ENCODE measurements around the gene BCL2L1. TPM values are rescaled to one million over a fixed set of nuclear protein-coding genes. Genes with fewer than 3 reads are reported as not detected.

Gene BCL2L1
- polyA plus RNA-seq, 1 donor from 2014 or later, result 125 TPM

- Histone ChIP-seq H3F3A (ENCODE audit: insufficient read depth, low read length, poor library complexity, severe bottlenecking) (no peaks in the 10 kb centered on the region), H3K9me3 (ENCODE audit: low read length) (no peaks in the 10 kb centered on the region), H4K20me1 (ENCODE audit: insufficient read depth) (no peaks in the 10 kb centered on the region)
Observed at GRCh38 chr20:31643522-31643921, 79.1 kb downstream of the BCL2L1 start.

GRCh38 chr20:31642837-31643236 is 79.8 kb downstream of the BCL2L1 start:
- Histone ChIP-seq H3F3A (ENCODE audit: insufficient read depth, low read length, poor library complexity, severe bottlenecking) (no peaks in the 10 kb centered on the region), H3K79me2 (replicated peaks; ENCODE audit: insufficient read depth, low read length) (no peaks in the 10 kb centered on the region), H2AFZ (ENCODE audit: low read depth, low read length) (no peak overlapping the region), H3K4me3 (ENCODE audit: low read length) (no peak overlapping the region), H3K9ac (ENCODE audit: low read length) (no peak overlapping the region), H3K27ac (ENCODE audit: low read length) (no peak overlapping the region), H4K20me1 (ENCODE audit: insufficient read depth) (no peaks in the 10 kb centered on the region), H3K36me3 (ENCODE audit: insufficient read depth, low read length) (no peaks in the 10 kb centered on the region), H3K9me2 (ENCODE audit: insufficient read depth, low read length) (no peaks in the 10 kb centered on the region), H3K4me2 (ENCODE audit: low read length) (no peak overlapping the region), H3K9me3 (ENCODE audit: low read length) (no peaks in the 10 kb centered on the region), H3K27me3 (ENCODE audit: insufficient read depth, low read depth, low read length) (no peaks in the 10 kb centered on the region)
- no peak for TF ChIP-seq SMC3 (conservative IDR thresholded peaks at IDR 0.05; ENCODE audit: poor library complexity)
- no peak for TF ChIP-seq CTCF (IDR thresholded peaks at IDR 0.05; ENCODE audit: poor library complexity, severe bottlenecking)
- TF ChIP-seq MXI1 (conservative IDR thresholded peaks at IDR 0.05; ENCODE audit: poor library complexity, severe bottlenecking), result no peak
- TF ChIP-seq REST (IDR thresholded peaks at IDR 0.05; ENCODE audit: borderline replicate concordance), result no peak
- TF ChIP-seq POLR2AphosphoS5 (IDR thresholded peaks at IDR 0.05), result no peak

More at GRCh38 chr20:31643522-31643921, 79.1 kb downstream of the BCL2L1 start:
- Histone ChIP-seq H3K9ac (ENCODE audit: low read length) (no peak overlapping the region), H3K9me2 (ENCODE audit: insufficient read depth, low read length) (no peaks in the 10 kb centered on the region), H3K36me3 (ENCODE audit: insufficient read depth, low read length) (no peaks in the 10 kb centered on the region), H3K4me2 (ENCODE audit: low read length) (no peak overlapping the region), H3K4me3 (ENCODE audit: low read length) (no peak overlapping the region), H3K27me3 (ENCODE audit: insufficient read depth, low read depth, low read length) (no peaks in the 10 kb centered on the region), H3K79me2 (replicated peaks; ENCODE audit: insufficient read depth, low read length) (no peaks in the 10 kb centered on the region), H2AFZ (ENCODE audit: low read depth, low read length) (no peak overlapping the region), H3K27ac (ENCODE audit: low read length) (no peak overlapping the region)
- TF ChIP-seq POLR2AphosphoS5 (IDR thresholded peaks at IDR 0.05) (no peak), CTCF (IDR thresholded peaks at IDR 0.05; ENCODE audit: poor library complexity, severe bottlenecking) (no peak), MXI1 (conservative IDR thresholded peaks at IDR 0.05; ENCODE audit: poor library complexity, severe bottlenecking) (no peak), REST (IDR thresholded peaks at IDR 0.05; ENCODE audit: borderline replicate concordance) (no peak), EP300 (conservative IDR thresholded peaks at IDR 0.05; ENCODE audit: poor library complexity, severe bottlenecking) (no peak), RAD21 (conservative IDR thresholded peaks at IDR 0.05) (no peak), EZH2 (IDR thresholded peaks at IDR 0.05; ENCODE audit: borderline replicate concordance, insufficient read depth, low read length, poor library complexity, severe bottlenecking) (no peak), SMC3 (conservative IDR thresholded peaks at IDR 0.05; ENCODE audit: poor library complexity) (no peak), TAF1 (IDR thresholded peaks at IDR 0.05; ENCODE audit: low read depth) (no peak)
